ENCODE data around the gene HPS1.

Gene HPS1

GRCh38 chr10:98465866-98466265, 19.1 kb upstream of the HPS1 start:
- Histone ChIP-seq H3K27me3 (ENCODE audit: control insufficient read depth in 5 of 5, insufficient read depth in 4 of 5, low read length in 5 of 5) (no peaks in the 10 kb centered on the region), H3K4me3 (ENCODE audit: low read depth in 1 of 5, low read length in 5 of 5) (no peak overlapping the region), H3K9ac (ENCODE audit: low read length in 5 of 5) (no peak overlapping the region), H3K36me3 (ENCODE audit: control insufficient read depth in 5 of 5, insufficient read depth in 5 of 5, low read length in 5 of 5) (no peaks in the 10 kb centered on the region), H3K27ac (ENCODE audit: low read depth, low read length) (no peak overlapping the region), H3K4me1 (ENCODE audit: control insufficient read depth in 5 of 5, insufficient read depth in 5 of 5, low read length in 5 of 5) (peaks cover 0 to 32% (median 11%) of the 10 kb centered on the region in 5 donors), H3K9me3 (ENCODE audit: control insufficient read depth in 5 of 5, low read length in 5 of 5) (no peaks in the 10 kb centered on the region)

GRCh38 chr10:98463976-98464754, 17.4 kb upstream of the HPS1 start:
- Histone ChIP-seq H3K4me1 (ENCODE audit: control insufficient read depth in 5 of 5, insufficient read depth in 5 of 5, low read length in 5 of 5) (peaks cover 0 to 21% (median 14%) of the 10 kb centered on the region in 5 donors), H3K4me3 (ENCODE audit: low read depth in 1 of 5, low read length in 5 of 5) (no peak overlapping the region), H3K27me3 (ENCODE audit: control insufficient read depth in 5 of 5, insufficient read depth in 4 of 5, low read length in 5 of 5) (no peaks in the 10 kb centered on the region), H3K9me3 (ENCODE audit: control insufficient read depth in 5 of 5, low read length in 5 of 5) (no peaks in the 10 kb centered on the region), H3K9ac (ENCODE audit: low read length in 5 of 5) (no peak overlapping the region), H3K36me3 (ENCODE audit: control insufficient read depth in 5 of 5, insufficient read depth in 5 of 5, low read length in 5 of 5) (no peaks in the 10 kb centered on the region), H3K27ac (ENCODE audit: low read depth, low read length) (no peak overlapping the region)

- Histone ChIP-seq H3K9me3 (ENCODE audit: control insufficient read depth in 5 of 5, low read length in 5 of 5) (no peaks in the 10 kb centered on the region), H3K27me3 (ENCODE audit: control insufficient read depth in 5 of 5, insufficient read depth in 4 of 5, low read length in 5 of 5) (peaks cover 0 to 1% (median 0%) of the 10 kb centered on the region in 5 donors), H3K4me1 (ENCODE audit: control insufficient read depth in 5 of 5, insufficient read depth in 5 of 5, low read length in 5 of 5) (peaks cover 0 to 12% (median 10%) of the 10 kb centered on the region in 5 donors), H3K27ac (ENCODE audit: low read depth, low read length) (no peak overlapping the region), H3K36me3 (ENCODE audit: control insufficient read depth in 5 of 5, insufficient read depth in 5 of 5, low read length in 5 of 5) (no peaks in the 10 kb centered on the region), H3K4me3 (ENCODE audit: low read depth in 1 of 5, low read length in 5 of 5) (no peak overlapping the region), H3K9ac (ENCODE audit: low read length in 5 of 5) (no peak overlapping the region)
Observed at GRCh38 chr10:98463016-98463415, 16.3 kb upstream of the HPS1 start.

GRCh38 chr10:98461500-98461842, 14.7 kb upstream of the HPS1 start:
- Histone ChIP-seq H3K9me3 (ENCODE audit: control insufficient read depth in 5 of 5, low read length in 5 of 5) (no peaks in the 10 kb centered on the region), H3K27me3 (ENCODE audit: control insufficient read depth in 5 of 5, insufficient read depth in 4 of 5, low read length in 5 of 5) (peaks cover 0 to 8% (median 0%) of the 10 kb centered on the region in 5 donors), H3K4me1 (ENCODE audit: control insufficient read depth in 5 of 5, insufficient read depth in 5 of 5, low read length in 5 of 5) (peaks cover 0 to 7% (median 0%) of the 10 kb centered on the region in 5 donors), H3K27ac (ENCODE audit: low read depth, low read length) (no peak overlapping the region), H3K4me3 (ENCODE audit: low read depth in 1 of 5, low read length in 5 of 5) (no peak overlapping the region), H3K9ac (ENCODE audit: low read length in 5 of 5) (no peak overlapping the region), H3K36me3 (ENCODE audit: control insufficient read depth in 5 of 5, insufficient read depth in 5 of 5, low read length in 5 of 5) (no peaks in the 10 kb centered on the region)

- Histone ChIP-seq H3K27me3 (ENCODE audit: control insufficient read depth in 5 of 5, insufficient read depth in 4 of 5, low read length in 5 of 5) (peaks cover 0 to 8% (median 0%) of the 10 kb centered on the region in 5 donors), H3K27ac (ENCODE audit: low read depth, low read length) (no peak overlapping the region), H3K9ac (ENCODE audit: low read length in 5 of 5) (no peak overlapping the region), H3K4me1 (ENCODE audit: control insufficient read depth in 5 of 5, insufficient read depth in 5 of 5, low read length in 5 of 5) (peaks cover 0 to 7% (median 0%) of the 10 kb centered on the region in 5 donors), H3K9me3 (ENCODE audit: control insufficient read depth in 5 of 5, low read length in 5 of 5) (no peaks in the 10 kb centered on the region), H3K4me3 (ENCODE audit: low read depth in 1 of 5, low read length in 5 of 5) (no peak overlapping the region), H3K36me3 (ENCODE audit: control insufficient read depth in 5 of 5, insufficient read depth in 5 of 5, low read length in 5 of 5) (no peaks in the 10 kb centered on the region)
Observed at GRCh38 chr10:98460837-98461499, 14.2 kb upstream of the HPS1 start.

- Histone ChIP-seq H3K4me1 (ENCODE audit: control insufficient read depth in 5 of 5, insufficient read depth in 5 of 5, low read length in 5 of 5) (peaks cover 0 to 7% (median 0%) of the 10 kb centered on the region in 5 donors), H3K27ac (ENCODE audit: low read depth, low read length) (no peak overlapping the region), H3K27me3 (ENCODE audit: control insufficient read depth in 5 of 5, insufficient read depth in 4 of 5, low read length in 5 of 5) (peaks cover 0 to 8% (median 0%) of the 10 kb centered on the region in 5 donors), H3K36me3 (ENCODE audit: control insufficient read depth in 5 of 5, insufficient read depth in 5 of 5, low read length in 5 of 5) (no peaks in the 10 kb centered on the region), H3K4me3 (ENCODE audit: low read depth in 1 of 5, low read length in 5 of 5) (no peak overlapping the region), H3K9me3 (ENCODE audit: control insufficient read depth in 5 of 5, low read length in 5 of 5) (no peaks in the 10 kb centered on the region), H3K9ac (ENCODE audit: low read length in 5 of 5) (no peak overlapping the region)
Observed at GRCh38 chr10:98458809-98459784, 12.4 kb upstream of the HPS1 start.

- H3K4me1 ChIP-seq (ENCODE audit: control insufficient read depth in 5 of 5, insufficient read depth in 5 of 5, low read length in 5 of 5): peaks cover 0 to 7% (median 0%) of the 10 kb centered on the region in 5 donors
- no peak overlapping the region for H3K9ac ChIP-seq (ENCODE audit: low read length in 5 of 5)
- H3K27me3 ChIP-seq (ENCODE audit: control insufficient read depth in 5 of 5, insufficient read depth in 4 of 5, low read length in 5 of 5): peaks cover 0 to 8% (median 0%) of the 10 kb centered on the region in 5 donors
- no peak overlapping the region for H3K4me3 ChIP-seq (ENCODE audit: low read depth in 1 of 5, low read length in 5 of 5)
- no peaks in the 10 kb centered on the region for H3K36me3 ChIP-seq (ENCODE audit: control insufficient read depth in 5 of 5, insufficient read depth in 5 of 5, low read length in 5 of 5)
- no peak overlapping the region for H3K27ac ChIP-seq (ENCODE audit: low read depth, low read length)
- H3K9me3 ChIP-seq (ENCODE audit: control insufficient read depth in 5 of 5, low read length in 5 of 5): no peaks in the 10 kb centered on the region
Observed at GRCh38 chr10:98457721-98458120, 11.0 kb upstream of the HPS1 start.

GRCh38 chr10:98456686-98457482, 10.1 kb upstream of the HPS1 start:
- Histone ChIP-seq H3K36me3 (ENCODE audit: control insufficient read depth in 5 of 5, insufficient read depth in 5 of 5, low read length in 5 of 5) (no peaks in the 10 kb centered on the region), H3K9ac (ENCODE audit: low read length in 5 of 5) (no peak overlapping the region), H3K27ac (ENCODE audit: low read depth, low read length) (no peak overlapping the region), H3K27me3 (ENCODE audit: control insufficient read depth in 5 of 5, insufficient read depth in 4 of 5, low read length in 5 of 5) (peaks cover 0 to 8% (median 0%) of the 10 kb centered on the region in 5 donors), H3K9me3 (ENCODE audit: control insufficient read depth in 5 of 5, low read length in 5 of 5) (no peaks in the 10 kb centered on the region), H3K4me1 (ENCODE audit: control insufficient read depth in 5 of 5, insufficient read depth in 5 of 5, low read length in 5 of 5) (peaks cover 0 to 7% (median 0%) of the 10 kb centered on the region in 5 donors), H3K4me3 (ENCODE audit: low read depth in 1 of 5, low read length in 5 of 5) (no peak overlapping the region)

- Histone ChIP-seq H3K36me3 (ENCODE audit: control insufficient read depth in 5 of 5, insufficient read depth in 5 of 5, low read length in 5 of 5) (no peaks in the 10 kb centered on the region), H3K27ac (ENCODE audit: low read depth, low read length) (no peak overlapping the region), H3K9me3 (ENCODE audit: control insufficient read depth in 5 of 5, low read length in 5 of 5) (no peaks in the 10 kb centered on the region), H3K9ac (ENCODE audit: low read length in 5 of 5) (no peak overlapping the region), H3K4me3 (ENCODE audit: low read depth in 1 of 5, low read length in 5 of 5) (no peak overlapping the region), H3K4me1 (ENCODE audit: control insufficient read depth in 5 of 5, insufficient read depth in 5 of 5, low read length in 5 of 5) (peaks cover 0 to 7% (median 0%) of the 10 kb centered on the region in 5 donors), H3K27me3 (ENCODE audit: control insufficient read depth in 5 of 5, insufficient read depth in 4 of 5, low read length in 5 of 5) (peaks cover 0 to 8% (median 0%) of the 10 kb centered on the region in 5 donors)
Observed at GRCh38 chr10:98456043-98456570, 9.4 kb upstream of the HPS1 start.
